GM21576 (cell line): ENCODE data around the gene CISD3.

ENCODE experiments used
- ATAC-seq: cut with Tn5 transposase; IDR thresholded peaks from one replicate; pipeline ENCODE4 v1.9.1; 2021; ENCODE audit warnings: mild to moderate bottlenecking, moderate library complexity; ENCODE audit not compliant: unreplicated experiment

The CISD3 gene, protein sequence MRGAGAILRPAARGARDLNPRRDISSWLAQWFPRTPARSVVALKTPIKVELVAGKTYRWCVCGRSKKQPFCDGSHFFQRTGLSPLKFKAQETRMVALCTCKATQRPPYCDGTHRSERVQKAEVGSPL

DNA sequence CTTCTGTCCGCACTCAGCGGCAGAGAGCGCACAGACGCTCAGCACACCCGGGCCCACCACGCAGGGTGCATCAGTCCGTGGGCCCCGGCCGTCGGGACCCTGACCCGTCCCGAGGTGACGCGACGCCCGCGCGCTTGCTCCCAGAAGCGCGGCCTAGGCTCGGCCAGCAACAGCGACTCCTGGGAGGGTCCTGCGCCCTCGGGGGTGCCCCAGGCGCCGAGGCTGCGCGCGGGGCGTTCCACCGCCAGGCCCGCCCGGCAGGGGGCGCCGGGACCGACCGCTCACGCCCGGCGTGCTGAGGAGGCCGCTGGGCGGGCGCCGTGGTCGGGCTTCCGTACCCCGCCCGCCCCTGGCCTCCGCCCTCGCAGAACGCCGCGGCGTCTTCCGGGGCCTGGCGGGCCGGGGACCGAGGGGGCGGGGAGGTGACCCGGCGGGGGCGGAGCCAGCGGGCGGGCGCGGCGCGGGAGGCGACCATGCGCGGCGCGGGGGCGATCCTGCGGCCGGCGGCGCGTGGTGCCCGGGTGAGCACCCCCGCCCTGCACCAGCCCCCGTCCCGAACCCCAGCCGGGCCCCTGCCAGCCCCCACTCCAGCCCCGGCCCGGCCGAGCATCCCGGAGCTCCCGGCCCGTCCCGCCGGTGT is at the start of gene CISD3:
Gene CISD3, plus strand, starts transcription at position 456 of the 640 bp plus-strand sequence. Its CDS starts 18 bp downstream, at position 474.
- ATAC-seq, result peak; percentile 60

DNA sequence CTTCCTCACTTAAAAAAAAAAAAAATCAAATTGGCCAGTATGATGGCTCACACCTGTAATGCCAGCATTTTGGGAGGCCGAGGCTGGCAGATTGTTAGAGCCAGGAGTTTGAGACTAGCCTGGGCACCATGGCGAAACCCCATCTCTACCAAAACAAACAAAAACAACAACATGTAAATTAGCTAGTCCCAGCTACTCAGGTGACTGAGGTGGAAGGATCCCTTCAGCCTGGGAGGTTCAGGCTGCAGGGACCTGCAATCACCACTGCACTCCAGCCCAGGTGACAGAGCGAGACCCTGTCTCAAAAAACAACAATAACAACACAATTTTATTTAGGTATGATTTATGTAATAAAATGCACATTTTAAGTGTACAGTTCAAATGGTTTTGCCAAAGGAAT is 49.0 kb upstream of the CISD3 start:
- ATAC-seq, result no peak

DNA sequence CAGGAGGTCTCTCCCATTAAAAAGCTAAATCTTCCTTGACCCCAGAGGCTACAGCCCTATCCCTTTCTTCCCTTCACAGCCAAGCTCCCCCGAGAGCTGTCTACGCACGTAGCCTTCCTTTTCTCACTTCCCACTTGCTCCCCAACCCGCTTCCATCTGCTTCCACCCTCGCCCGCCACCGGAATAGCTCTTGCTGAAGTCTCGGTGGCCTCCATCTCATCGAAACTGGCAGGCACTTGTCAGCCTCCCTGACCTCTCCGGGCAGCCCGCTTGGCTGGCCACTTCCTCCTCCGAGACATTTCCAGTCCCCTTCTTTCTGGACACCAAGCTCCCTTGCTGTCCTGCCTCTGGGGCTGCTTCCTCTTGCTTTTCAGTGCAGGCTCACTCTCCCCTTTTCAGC is 44.6 kb upstream of the CISD3 start:
- ATAC-seq, result no peak

DNA sequence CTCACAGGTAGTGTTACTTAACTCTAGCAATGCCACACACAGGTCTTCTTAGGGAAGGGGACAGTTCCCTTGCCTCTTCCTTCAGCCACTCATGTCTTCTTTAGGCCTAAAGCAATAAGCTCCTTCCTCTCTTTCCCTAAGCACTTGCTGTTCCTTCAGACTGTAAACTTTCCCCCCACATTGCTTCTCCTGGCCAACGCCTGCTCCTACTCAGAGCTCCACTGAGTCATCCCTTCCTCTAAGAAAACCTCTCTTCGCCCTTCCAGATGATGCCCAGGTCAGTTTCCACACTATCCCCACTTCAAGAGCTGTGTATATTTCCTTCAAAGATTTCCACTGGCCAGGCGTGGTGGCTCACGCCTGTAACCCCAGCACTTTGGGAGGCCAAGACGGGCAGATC is 42.9 kb upstream of the CISD3 start:
- no peak for ATAC-seq

DNA sequence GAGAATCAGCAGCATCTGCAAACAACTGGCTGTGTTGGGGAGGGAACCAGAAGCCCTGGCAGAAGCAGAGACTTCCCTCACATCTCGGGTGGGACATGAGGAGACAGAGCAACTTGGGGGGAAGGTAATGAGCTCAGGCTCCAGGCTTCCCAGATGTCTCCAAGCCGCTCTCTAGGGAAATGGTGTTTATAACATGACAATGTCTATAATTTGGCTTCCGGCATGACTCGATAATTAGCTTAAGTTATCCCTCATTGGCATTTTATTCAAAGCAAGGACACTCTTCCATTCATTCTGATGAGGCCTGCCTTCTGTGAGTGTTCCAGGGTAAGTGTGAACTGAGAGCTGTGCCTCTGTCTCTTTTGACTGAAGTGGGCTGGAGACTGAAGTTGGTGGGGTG is 39.8 kb upstream of the CISD3 start:
- ATAC-seq, result no peak

DNA sequence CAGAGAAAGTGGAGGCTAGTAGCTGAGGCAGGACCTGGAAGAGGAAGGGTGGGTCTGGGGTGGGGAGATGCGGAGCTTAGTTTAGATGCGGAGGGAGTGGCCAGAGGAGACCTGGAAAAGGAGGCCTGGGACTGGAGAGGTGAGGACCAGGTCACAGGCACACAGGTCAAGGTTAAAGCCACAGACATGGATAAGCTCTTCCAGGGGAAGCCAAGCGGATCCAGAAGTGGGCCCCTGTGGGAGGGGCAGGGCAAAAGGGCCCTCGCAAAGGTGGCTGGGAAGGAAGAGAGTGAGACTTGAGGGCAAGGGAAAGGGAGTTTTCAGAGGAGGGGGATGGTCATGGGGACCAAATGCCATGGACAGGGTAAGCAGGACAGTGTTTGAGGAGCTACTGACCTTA is 39.0 kb upstream of the CISD3 start:
- no peak for ATAC-seq

DNA sequence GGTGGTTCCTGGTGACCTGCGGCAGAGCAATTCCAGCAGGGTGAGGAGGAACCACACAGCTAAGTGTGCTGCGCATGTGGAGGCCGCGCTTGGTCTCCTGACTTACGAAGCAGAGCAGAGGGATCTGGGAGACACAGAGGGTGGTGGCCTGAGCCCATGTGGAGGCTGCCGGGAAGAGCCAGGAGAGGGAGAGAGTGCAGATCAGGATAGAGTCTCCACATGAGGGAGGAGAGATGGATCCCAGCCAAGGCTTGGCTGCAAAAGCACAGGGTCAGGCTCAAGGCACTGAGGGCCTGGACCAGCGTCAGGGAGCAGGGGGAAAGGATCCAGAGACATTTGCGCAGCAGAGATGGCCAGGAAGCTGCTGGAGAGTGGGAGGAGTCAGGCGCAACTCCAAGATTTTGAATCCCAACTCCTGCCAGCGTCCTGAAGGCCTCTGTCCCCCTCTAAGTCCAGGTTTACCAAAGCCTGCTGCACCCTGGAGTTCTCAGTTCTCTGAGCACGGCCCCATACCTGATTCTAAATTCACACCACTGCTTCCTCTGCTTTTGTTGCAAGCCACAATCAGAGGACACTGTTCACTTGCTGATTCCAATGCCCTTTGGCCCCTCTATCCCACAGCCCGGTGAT is 36.3 kb upstream of the CISD3 start:
- no peak for ATAC-seq

DNA sequence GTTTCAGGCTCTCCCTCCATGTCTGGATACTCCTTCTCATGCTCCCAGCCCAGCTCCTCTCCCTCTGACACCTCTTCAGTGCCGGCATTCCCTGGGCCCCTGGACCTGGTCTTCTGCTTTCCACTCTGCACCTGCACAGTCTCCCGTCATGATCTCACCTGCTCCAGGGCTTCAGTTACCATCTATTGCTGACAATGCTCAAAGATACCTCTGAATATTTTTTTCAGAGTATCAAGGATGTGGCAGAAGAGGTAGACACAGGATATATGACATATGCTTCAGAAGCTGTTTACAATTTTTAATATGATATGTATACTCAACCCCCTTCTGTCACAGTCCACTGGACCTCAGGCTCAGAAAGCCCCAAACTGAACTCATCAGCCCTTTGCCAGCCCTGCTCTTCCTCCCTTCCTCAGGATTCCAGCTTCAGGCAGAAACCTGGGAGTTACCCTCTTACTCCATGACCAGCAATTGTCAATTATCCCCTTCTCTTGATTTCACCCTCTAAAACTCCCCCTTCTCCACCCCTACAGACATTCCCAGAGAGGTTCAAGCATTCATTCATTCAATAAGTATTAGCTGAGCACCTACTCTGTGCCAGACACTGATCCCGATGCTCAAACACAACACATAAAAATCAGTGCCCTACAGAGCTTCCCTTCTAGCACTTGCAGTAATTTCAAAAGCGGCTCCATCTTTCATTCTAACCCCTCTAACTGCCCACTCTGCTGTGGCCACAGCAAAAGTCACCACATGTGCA is 32.9 kb upstream of the CISD3 start:
- ATAC-seq, result no peak

DNA sequence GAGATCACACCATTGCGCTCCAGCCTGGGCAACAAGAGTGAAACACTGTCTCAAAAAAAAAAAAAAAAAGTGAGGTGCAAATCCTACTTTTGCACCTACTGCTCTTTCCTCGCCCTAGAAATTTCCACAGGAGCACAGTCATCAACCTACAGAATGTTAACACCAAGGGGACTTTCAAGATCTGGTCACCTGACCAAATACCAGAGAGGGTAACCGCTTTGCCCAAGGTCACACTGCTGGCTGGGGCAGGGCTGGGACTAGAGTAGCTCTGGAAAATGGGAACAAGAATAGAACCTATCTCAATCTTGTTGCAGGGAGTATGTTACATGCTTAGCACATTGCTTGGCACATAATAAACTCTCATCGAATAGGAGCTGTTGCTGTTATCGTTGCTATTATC is 31.4 kb upstream of the CISD3 start:
- no peak for ATAC-seq

DNA sequence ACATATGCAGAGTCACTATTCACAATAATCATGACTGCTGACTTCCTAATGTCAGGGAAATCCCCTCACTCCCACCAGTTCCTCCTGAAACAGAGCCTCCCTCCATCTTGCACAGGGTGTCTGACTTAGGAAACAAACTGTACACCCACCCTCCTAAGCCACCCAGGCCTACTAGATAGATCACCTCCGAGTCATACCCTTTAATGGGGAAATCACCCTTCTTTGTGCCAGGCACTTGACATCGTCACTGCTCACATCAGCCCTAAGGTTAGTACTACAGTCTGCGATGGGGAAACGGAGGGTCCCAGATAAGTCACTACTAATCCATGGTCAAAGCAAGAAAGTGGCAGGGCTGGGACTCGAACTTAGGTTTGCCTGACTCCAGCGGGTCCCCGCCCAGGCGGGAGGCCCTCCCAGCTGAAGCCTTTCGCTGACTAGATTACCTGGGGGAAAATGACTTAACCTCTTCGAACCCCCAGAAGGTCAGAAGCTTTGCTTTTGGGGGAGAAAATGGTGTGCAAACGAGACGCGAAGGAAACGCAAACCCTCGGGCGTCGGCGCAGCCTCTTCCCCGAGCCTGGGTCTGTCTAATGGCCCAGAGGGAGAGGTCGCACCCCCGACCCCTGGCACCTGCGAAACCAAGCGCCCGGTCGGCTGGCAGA is 28.5 kb upstream of the CISD3 start:
- ATAC-seq, result no peak

DNA sequence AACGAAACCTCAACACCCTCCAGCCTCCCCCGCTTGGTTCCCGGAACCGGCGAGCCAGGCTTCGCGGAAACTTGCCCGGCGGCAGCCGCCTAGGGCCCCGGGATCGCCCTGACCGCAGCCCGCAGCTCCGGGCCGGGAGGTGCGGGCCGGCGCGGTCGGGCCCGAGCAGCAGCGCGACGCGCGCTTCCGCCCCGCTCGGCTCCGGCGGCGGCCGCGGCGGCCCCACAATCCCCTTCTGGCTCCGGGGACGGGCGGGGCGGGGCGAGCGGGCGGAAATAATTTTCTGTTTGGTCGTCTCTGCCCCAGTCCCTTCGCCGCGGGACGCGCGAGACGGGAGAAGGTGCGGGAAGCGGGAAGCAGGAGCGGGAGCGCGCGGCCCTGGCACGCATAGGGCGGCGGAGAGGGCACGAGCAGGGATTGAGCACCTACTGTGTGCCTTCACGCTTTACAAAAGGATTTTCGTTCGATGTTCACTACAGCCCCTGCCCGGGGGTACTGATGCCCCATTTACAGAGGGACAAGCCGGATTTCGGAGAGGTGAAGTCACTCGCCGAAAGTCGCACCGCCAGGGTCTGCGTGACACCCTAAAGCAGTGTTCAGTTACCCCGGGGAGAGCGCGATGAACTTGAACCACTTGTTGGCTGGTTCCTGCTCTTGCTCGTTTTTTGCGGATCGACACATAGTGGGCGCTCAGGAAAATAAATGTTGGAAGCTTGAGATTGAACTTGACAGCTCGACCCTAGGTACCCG is 27.8 kb upstream of the CISD3 start:
- ATAC-seq, result no peak

DNA sequence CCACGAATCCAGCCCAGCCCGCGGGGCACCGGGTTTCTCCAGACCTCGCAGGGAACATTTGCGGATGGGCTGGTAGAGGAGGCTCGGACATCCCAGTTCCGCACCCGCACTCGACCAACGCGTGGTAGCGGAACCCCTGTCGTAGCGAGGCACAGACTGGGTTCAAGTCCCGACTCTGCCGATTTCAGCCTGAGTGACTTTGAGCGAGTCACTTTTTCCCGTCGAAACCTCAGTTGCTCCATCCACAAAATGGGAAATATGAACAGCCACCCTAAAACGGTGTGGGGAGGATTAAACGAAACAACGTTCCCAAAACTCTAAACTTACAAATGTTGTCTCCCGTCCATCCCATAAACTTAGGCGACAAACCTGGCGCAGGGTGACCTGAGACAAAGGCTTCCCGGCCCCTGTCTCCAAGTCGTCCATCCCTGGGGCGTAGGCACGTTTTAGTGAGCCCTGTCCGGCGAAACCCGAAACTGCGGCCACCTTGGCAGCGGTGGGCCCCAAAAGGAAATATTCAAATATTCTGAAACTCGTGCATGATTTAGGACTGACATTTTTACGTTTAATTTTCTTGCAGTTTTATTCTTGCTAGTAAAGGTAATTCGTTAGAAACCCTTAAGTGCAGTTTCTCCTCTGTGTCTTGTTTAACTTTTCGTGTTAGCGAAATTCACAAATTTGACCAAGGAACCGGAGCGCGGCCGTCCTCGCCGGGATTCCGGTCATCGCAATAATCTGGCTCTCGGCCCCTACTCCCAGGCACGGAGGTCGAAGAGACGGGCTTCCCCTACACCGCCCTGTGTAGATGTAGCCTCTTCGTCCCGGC is 27.0 kb upstream of the CISD3 start:
- no peak for ATAC-seq

DNA sequence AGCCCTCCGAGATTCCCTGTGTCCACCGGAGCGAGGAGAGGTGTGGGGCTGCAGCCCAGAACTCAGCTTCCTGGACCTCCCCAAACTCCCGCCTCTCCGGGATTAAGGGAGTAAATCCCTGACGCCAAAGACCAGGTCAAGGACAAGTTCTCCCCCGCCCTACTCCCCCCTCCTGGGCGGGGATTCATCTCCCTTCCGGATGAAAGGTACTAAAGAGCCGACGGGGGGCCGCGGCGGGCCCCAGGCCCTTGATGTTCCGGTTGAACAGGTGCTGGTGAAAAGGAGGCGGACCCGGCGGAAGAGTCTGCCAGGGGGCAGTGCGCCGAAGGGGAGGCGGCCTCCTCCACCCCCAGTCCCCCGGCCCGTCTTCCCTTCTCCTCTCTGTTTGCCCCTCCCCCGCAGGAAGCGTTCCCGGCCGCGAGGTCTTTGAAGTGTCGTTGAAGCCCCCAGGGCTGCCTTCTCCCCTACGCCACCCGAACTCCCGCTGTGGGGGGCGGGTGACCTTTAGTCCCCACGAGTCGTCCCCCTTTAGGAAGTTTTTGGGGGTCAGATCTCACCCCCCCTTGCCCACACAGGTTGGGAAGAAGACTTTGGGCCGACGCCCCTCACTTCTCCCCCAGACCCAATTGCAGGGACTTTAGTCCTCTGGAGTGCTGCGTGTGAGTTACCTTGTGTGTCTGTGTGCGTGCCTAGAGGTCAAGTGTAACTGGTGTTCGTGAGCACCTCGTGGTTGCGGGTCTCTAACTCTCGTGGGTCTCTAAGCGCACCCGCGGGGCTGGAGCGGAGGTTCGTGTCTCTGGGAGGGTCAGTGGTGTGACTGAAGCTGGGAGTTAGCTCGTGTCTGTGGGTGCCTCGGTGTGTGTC is 26.2 kb upstream of the CISD3 start:
- peak; percentile 30 for ATAC-seq

DNA sequence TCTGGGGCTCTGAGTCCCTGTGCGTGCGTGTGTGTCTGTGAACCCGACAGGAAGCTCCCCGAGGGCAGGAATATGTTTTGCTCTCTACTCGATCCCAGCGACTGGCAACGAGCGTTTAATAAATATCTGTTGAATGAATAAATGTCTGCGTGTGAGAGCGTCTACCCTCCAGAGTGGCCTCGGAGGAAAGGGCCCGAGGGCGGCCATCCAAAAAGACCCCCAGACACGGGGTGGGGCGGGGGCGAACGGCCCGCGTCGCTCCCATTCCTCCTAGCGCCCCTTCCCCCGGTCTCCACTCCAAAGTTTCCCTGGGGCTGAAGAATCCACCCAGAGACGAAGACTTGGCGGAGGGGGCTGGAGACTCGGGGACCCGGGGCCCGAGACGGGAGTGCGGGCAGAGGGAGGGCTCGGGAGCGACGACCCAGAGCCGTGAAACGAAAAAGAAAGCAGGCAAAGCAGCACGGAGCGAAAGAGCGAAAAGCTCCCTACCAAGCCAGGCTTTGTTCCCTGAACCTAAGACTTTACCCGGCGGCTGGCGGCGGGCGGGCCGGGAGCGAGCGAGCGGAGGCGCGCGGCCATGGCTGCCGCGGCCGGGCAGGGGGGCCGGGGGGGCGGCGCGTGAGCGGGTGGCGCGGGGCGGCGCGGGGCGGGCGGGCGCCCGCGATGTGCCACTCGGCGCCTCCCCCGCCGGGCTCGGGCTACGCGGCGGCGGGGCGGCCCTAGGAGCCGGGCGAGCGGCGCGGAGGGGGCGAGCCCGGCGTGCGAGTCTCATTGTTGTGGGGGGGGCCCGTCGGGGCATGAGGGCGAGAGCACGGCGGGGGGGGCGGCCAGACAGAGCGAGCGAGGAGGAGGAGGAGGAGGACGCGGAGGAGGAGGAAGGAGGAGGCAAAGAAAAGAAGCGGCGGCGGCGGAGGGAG is 25.3 kb upstream of the CISD3 start, which contains the start of gene MLLT6:
Gene MLLT6, plus strand, starts transcription at position 668 of the 917 bp plus-strand sequence. CDS start 360 bp downstream, outside the sequence.
- no peak for ATAC-seq

DNA sequence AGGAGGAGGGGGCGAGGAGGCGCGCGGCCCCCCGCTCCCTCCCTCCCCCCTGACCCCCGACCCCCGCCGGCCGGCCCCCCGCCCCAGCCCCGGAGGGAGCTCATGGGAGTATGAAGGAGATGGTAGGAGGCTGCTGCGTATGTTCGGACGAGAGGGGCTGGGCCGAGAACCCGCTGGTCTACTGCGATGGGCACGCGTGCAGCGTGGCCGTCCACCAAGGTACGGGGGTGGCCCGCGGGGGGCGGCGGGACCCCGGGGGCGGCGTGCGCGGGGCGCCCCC is 24.7 kb upstream of the CISD3 start:
- ATAC-seq, result no peak

DNA sequence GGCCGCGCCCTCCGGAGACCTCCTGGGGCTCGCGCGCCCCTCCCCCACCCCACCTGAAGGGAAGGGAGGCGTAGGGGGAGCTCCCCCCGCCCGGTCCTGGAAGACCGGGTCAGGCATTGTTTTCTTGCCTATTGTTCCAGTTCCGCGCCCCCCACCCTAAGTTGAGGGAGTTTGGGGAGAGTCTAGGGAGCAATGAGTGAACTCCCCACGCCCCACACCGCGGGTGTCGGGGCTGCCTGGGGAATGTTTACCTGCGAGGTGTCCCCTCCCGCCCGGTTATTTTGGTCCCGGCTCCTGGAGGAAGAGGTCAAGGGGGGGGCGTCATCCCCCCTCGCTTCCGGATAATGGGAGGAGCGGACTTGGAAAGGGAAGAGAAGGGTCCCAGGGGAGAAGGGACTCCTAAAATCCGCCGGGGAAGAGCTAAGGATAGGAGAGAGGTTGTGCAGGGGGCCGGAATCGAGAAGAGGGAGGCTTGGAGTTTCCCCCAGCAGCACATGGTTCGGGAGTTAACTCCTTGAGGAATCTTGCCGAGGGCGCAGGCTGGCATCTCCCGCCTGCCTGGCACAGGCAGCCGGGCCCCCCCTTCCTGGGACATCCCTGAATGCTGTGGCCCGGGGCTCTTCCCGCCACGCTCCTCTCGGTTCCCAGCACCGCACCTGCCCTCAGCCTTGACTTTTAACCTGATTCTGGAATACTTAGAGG is 24.2 kb upstream of the CISD3 start:
- ATAC-seq, result no peak

DNA sequence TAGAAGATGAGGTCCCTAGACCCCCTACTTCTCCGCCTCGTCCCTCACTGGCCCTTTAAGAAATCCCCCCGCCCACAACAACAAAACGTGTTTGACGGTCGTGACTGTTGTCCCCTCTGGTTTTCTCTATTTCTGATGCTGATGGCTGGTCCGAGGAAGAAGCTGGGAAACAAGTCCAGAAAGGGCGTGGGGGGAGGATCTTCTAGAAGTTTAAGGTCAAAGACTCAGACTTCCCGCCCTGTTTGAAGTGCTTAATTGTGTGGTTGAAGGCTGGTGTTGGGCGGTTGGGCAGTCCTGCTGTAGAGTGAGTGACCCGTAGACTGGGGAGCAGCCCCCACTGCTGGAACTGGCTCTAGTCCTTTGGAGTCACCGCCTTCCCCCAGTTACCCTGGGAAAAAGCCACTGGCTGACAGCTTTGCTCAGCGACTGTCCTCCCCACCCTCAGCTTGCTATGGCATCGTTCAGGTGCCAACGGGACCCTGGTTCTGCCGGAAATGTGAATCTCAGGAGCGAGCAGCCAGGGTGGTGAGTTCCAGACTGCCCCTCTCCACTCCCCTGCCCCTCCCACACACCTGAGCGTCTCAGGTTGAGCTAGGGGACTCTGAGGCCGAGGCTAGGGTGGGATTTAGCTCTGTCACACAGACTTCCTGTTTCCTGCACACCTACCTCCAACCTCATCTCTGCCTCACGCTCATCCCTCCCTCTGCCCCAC is 23.5 kb upstream of the CISD3 start:
- ATAC-seq, result no peak
